ENCODE data around the gene MYO3A. TPM values are rescaled to one million over a fixed set of nuclear protein-coding genes. Genes with fewer than 3 reads are reported as not detected.

Gene MYO3A
- total RNA-seq, 1 donor from 2014 or later = not detected

- intact Hi-C loops (cut with micrococcal nuclease) = no loop called here
- H3K4me1 Mint-ChIP-seq = no peaks in the 10 kb centered on the region
- DNase-seq = no peak
- no peak overlapping the region for H3K27ac Mint-ChIP-seq
- no peaks in the 10 kb centered on the region for H3K9me3 Mint-ChIP-seq
- H3K4me3 Mint-ChIP-seq = no peak overlapping the region
- H3K27me3 Mint-ChIP-seq = peaks cover 2% of the 10 kb centered on the region
- no peaks in the 10 kb centered on the region for H3K36me3 Mint-ChIP-seq (ENCODE audit: low read depth)
These were observed 243.3 kb downstream of the MYO3A start for GRCh38 chr10:26177341-26177740.

- intact Hi-C loops (cut with micrococcal nuclease) = no loop called here
- H3K27ac Mint-ChIP-seq = no peak overlapping the region
- peaks cover 7% of the 10 kb centered on the region for H3K4me1 Mint-ChIP-seq
These were observed 260.2 kb downstream of the MYO3A start for GRCh38 chr10:26194275-26194674.

GRCh38 chr10:26197248-26197647 lies 263.2 kb downstream of the MYO3A start:
- no peak overlapping the region for H3K27ac Mint-ChIP-seq
- H3K27me3 Mint-ChIP-seq = no peaks in the 10 kb centered on the region
- no peak for DNase-seq
- intact Hi-C loops (cut with micrococcal nuclease) = no loop called here
- no peaks in the 10 kb centered on the region for H3K9me3 Mint-ChIP-seq
- peaks cover 7% of the 10 kb centered on the region for H3K4me1 Mint-ChIP-seq
- no peaks in the 10 kb centered on the region for H3K36me3 Mint-ChIP-seq (ENCODE audit: low read depth)
- no peak overlapping the region for H3K4me3 Mint-ChIP-seq

More at GRCh38 chr10:26194275-26194674, 260.2 kb downstream of the MYO3A start:
- DNase-seq = no peak
- Mint-ChIP-seq H3K27me3 (no peaks in the 10 kb centered on the region), H3K4me3 (no peak overlapping the region), H3K36me3 (ENCODE audit: low read depth) (no peaks in the 10 kb centered on the region), H3K9me3 (no peaks in the 10 kb centered on the region)

DNA sequence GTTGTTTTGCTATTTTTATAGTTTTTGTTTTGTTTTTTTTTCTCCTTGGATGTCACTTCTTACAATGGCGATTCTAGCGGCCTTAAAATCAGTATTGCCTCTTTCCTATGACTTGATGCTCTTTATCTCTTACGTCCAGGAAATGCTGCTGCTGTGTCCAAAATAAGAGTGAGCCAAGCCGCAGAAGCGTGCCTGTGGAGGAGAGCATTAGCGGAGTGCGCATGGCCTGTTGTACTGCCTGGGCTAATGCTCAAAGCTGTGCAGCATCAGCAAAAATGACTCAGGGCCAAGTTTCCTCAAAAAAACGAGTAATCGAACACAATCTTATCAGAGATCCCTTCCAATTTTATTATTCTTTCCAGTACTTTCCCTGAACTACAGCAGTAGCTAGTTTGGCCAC lies 264.1 kb downstream of the MYO3A start:
- H3K27ac Mint-ChIP-seq = no peak overlapping the region
- DNase-seq = no peak
- intact Hi-C loops (cut with micrococcal nuclease) = no loop called here
- no peak overlapping the region for H3K4me3 Mint-ChIP-seq
- H3K9me3 Mint-ChIP-seq = no peaks in the 10 kb centered on the region
- peaks cover 7% of the 10 kb centered on the region for H3K4me1 Mint-ChIP-seq
- H3K36me3 Mint-ChIP-seq (ENCODE audit: low read depth) = no peaks in the 10 kb centered on the region
- H3K27me3 Mint-ChIP-seq = no peaks in the 10 kb centered on the region

DNA sequence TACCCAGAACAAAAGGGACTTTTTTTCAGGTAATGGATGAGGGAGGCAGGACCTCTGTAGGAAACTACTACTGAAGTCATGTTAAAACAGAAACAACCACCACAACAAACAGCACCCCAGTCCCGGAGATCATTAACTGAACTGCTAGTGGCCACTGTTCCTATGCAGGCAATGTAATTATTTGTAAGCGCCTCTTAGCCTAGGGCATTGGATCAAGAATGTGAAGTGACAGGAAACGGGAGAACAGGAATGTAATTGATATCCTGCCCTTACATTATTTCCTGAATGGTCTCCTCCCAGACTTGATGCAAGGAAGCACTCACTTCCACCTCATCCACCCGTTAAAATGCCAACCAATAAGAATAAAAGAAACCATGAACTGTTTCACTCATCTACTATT lies 265.8 kb downstream of the MYO3A start:
- Mint-ChIP-seq H3K4me3 (no peak overlapping the region), H3K27me3 (peaks cover 4% of the 10 kb centered on the region), H3K9me3 (no peaks in the 10 kb centered on the region), H3K36me3 (ENCODE audit: low read depth) (no peaks in the 10 kb centered on the region), H3K4me1 (peaks cover 7% of the 10 kb centered on the region), H3K27ac (no peak overlapping the region)
- intact Hi-C loops (cut with micrococcal nuclease) = no loop called here
- no peak for DNase-seq

DNA sequence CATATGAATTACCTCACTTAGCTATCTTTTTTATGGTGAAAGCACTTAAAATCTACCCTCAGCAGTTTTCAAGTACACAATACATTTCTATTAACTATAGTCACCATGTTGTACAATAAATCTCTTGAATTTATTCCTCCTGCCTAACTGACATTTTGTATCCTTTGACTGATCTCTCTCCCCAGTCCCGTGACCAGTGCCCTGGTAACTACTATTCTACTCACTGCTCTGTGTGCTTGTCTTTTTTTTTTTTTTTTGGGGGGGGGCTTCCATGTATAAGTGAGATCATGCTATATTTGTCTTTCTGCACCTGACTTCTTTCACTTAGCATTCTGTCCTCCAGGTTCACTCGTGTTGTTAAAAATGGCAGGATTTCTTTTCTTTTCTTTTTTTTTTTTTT lies 271.2 kb downstream of the MYO3A start:
- DNase-seq = no peak
- no peaks in the 10 kb centered on the region for H3K9me3 Mint-ChIP-seq
- no peak overlapping the region for H3K4me3 Mint-ChIP-seq
- no peak overlapping the region for H3K27ac Mint-ChIP-seq
- H3K4me1 Mint-ChIP-seq = no peaks in the 10 kb centered on the region
- peaks cover 9% of the 10 kb centered on the region for H3K27me3 Mint-ChIP-seq
- intact Hi-C loops (cut with micrococcal nuclease) = no loop called here
- no peaks in the 10 kb centered on the region for H3K36me3 Mint-ChIP-seq (ENCODE audit: low read depth)

DNA sequence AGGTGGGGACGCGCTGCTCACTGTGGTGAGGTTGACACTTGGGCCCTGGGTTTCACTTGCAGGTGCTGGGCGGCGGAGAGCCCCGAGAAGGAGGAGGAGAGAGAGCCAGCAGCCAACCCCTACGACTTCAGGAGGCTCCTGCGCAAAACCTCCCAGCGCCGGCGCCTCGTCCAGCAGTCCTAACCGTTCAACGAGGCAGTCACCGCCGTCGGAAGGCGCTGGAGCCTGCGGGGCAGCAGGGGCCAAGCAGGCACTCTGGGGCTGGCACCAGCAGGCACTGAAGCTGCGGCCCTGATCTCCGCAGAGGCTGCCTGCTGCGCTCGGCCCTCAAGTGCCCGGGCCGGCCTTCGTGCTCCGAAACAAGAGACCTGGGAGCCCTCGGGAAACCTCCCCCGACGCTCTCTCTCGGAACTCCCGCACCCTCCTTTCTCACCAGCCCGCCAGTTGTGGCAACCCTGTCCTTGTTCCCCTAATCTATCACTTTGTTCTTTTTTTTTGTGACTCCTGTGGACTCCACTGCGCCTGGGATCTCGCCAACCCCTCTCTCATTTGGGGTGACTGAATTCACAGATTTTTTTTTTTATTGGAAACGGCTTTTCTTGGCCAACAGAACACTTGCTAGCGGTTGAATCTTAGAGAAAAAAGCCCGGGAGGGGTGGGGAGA lies 277.9 kb downstream of the MYO3A start:
- intact Hi-C loops (cut with micrococcal nuclease) = no loop called here
- Mint-ChIP-seq H3K27ac (no peak overlapping the region), H3K27me3 (peaks cover 56% of the 10 kb centered on the region), H3K4me1 (peaks cover 4% of the 10 kb centered on the region), H3K4me3 (no peak overlapping the region), H3K9me3 (no peaks in the 10 kb centered on the region), H3K36me3 (ENCODE audit: low read depth) (peaks cover 2% of the 10 kb centered on the region)
- no peak for DNase-seq

DNA sequence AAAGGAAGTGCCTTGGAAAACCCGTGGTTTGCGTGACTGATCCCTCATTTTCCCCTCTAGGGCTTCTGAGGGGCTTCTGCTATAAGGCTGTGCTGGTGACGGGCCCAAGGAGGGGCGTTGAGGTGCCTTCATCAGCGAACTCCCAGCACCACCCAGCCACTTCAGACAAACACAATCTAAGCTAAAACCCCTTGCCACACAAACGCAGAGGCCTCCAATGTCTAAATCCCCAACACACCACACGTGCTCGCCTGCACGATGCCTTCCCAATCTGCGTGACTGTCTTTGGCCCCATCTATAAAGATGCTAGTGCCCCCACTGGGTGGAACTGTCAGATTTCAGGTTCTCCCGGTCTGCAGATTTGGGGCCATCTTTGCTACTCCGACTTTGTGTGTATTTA lies 278.5 kb downstream of the MYO3A start:
- intact Hi-C loops (cut with micrococcal nuclease) = no loop called here
- peaks cover 59% of the 10 kb centered on the region for H3K27me3 Mint-ChIP-seq
- no peak for DNase-seq

DNA sequence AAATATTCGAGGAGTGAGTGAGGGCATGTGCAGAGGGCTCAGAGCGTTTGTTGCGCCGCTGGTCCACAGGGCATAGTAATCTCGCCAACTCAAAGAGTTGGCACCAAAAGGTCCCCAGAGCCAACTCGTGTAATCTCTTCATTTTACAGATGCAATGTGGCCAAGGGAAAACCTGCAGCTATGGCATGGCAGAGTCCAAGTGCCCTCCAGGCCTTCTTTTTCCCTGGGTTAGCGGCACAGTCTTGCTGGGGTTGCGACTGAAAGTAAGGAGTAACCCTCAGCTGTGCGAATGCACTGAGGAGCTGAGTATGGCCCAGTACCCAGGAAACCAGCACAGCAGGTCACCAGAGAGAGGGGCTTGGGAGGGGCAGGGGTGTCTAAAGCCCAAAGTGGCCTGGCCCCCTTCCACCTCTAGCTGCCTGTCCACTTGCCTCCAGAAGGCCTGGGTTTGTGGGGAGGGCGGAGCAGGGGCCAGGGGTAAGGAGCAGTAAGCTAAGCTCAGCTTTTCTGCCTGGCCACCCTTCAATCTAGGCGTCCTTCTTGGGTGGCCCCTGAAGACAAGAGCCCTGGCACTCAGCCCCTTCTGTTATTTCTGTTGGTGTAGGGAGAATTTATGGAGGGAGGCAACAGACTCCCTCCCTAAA lies 279.2 kb downstream of the MYO3A start:
- DNase-seq = no peak
- H3K27me3 Mint-ChIP-seq = peaks cover 60% of the 10 kb centered on the region
- peaks cover 5% of the 10 kb centered on the region for H3K36me3 Mint-ChIP-seq (ENCODE audit: low read depth)
- no peak overlapping the region for H3K27ac Mint-ChIP-seq
- no peak overlapping the region for H3K4me3 Mint-ChIP-seq
- peaks cover 1% of the 10 kb centered on the region for H3K9me3 Mint-ChIP-seq
- H3K4me1 Mint-ChIP-seq = peaks cover 7% of the 10 kb centered on the region
- intact Hi-C loops (cut with micrococcal nuclease) = no loop called here

More for the DNA sequence above, 278.5 kb downstream of the MYO3A start:
- no peak overlapping the region for H3K27ac Mint-ChIP-seq
- no peak overlapping the region for H3K4me3 Mint-ChIP-seq
- H3K4me1 Mint-ChIP-seq = peaks cover 7% of the 10 kb centered on the region
- no peaks in the 10 kb centered on the region for H3K9me3 Mint-ChIP-seq
- H3K36me3 Mint-ChIP-seq (ENCODE audit: low read depth) = peaks cover 4% of the 10 kb centered on the region

DNA sequence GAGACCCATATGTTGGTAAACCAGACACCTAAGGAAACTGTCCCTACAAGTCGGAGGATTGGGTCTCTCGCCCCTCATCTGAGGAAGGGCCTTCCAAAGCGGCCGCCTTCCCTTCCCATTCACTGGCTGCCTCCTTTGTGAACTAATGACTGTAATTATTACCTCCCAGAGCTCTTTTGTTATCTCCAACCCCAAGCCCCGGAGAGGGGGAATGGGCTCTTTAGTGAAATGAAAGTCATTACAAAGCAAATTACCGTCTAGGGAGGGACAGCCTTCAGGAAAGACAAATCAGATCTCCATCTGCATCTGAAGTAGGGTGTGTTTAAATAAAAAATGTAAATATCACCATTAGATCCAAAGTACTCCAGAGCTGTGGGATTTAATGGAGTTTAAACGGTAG lies 280.0 kb downstream of the MYO3A start:
- H3K27me3 Mint-ChIP-seq = peaks cover 68% of the 10 kb centered on the region
- H3K9me3 Mint-ChIP-seq = peaks cover 8% of the 10 kb centered on the region
- peaks cover 13% of the 10 kb centered on the region for H3K4me1 Mint-ChIP-seq
- peaks cover 7% of the 10 kb centered on the region for H3K36me3 Mint-ChIP-seq (ENCODE audit: low read depth)
- DNase-seq = no peak
- intact Hi-C loops (cut with micrococcal nuclease) = no loop called here
- H3K4me3 Mint-ChIP-seq = no peak overlapping the region
- no peak overlapping the region for H3K27ac Mint-ChIP-seq

DNA sequence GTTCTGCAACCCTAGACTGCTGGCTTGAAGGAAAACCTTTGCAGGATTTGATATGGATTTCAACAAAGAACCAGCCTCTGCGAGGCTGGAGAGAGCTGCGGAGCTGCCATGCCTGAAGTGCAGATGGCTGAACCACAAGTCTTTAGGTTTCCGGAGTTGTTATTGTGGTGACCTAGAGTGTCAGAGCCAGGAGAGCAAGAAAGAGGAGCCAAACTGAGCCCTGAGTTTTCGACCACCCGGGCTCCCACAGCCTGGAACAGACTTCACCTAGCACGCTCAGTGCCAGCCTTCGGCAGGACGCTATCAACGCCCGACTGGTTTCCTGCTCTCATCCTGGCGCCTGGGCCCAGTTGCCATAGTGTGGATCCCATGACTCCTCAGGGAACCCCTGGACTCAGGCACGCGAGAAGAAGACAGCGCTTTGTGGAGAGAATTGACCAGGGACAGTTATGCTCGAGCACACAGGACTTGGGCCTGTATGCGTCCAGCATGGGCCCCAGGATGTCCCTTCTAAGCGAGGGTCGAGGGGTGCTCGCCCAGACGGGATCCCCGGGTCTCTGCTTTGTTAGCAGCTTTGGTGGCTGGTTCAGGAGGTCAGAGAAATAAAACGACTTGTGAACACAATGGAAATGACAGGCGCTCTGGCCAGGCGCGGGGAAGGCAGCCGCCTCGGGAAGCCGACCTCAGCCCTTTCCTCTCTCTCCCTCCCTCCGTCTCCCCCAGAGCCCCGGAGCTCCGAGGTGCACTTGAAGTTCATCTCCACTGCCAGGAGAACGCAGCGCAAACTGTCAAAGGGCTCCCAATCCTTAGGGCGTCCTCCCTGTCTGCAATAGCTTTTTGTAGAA lies 280.7 kb downstream of the MYO3A start:
- Mint-ChIP-seq H3K4me1 (peaks cover 13% of the 10 kb centered on the region), H3K27ac (no peak overlapping the region), H3K27me3 (peaks cover 74% of the 10 kb centered on the region), H3K36me3 (ENCODE audit: low read depth) (peaks cover 7% of the 10 kb centered on the region), H3K4me3 (no peak overlapping the region), H3K9me3 (peaks cover 13% of the 10 kb centered on the region)
- DNase-seq = no peak
- intact Hi-C loops (cut with micrococcal nuclease) = loop anchor here (5.0 kb wide), 1 partner anchor 1533 kb away; the partner anchor contains the start of gene MKX

GRCh38 chr10:26215396-26215934 lies 281.4 kb downstream of the MYO3A start:
- H3K27me3 Mint-ChIP-seq = peaks cover 81% of the 10 kb centered on the region
- intact Hi-C loops (cut with micrococcal nuclease) = loop anchor here (5.0 kb wide), 1 partner anchor 1532 kb away; the partner anchor contains the start of gene MKX

DNA sequence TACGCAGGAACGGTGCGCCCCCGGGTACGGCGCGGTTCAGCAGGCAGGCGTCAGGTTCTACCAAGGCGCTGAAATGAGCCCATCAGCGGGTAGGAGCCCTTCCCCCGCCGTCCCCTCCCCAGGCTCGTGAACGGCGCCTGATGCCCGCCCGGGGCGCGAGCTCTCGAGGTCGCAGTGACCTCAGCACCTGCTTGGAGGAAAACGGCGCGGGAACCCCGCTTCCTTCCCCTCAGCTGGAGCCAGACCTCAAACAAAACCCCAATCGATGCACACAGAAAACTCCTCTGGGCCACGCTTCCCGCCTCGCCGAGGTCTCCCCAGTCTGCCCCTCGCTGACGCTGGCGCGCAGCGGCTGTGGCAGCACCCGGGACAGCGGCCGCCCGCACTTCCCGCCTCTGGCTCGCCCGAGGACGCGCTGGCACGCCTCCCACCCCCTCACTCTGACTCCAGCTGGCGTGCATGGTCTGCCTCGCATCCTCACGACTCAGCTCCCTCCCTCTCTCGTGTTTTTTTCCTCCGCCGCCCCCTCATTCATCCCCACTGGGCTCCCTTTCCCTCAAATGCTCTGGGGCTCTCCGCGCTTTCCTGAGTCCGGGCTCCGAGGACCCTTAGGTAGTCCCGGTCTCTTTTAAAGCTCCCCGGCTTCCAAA lies 282.0 kb downstream of the MYO3A start:
- peaks cover 7% of the 10 kb centered on the region for H3K36me3 Mint-ChIP-seq (ENCODE audit: low read depth)
- peak; percentile 66 for DNase-seq
- intact Hi-C loops (cut with micrococcal nuclease) = loop anchor here (5.0 kb wide), 1 partner anchor 1531 kb away; the partner anchor contains the start of gene MKX

More at GRCh38 chr10:26215396-26215934, 281.4 kb downstream of the MYO3A start:
- H3K4me1 Mint-ChIP-seq = peaks cover 13% of the 10 kb centered on the region
- DNase-seq = no peak
- no peak overlapping the region for H3K27ac Mint-ChIP-seq
- H3K9me3 Mint-ChIP-seq = peaks cover 13% of the 10 kb centered on the region
- H3K36me3 Mint-ChIP-seq (ENCODE audit: low read depth) = peaks cover 7% of the 10 kb centered on the region
- peak overlapping the region; percentile 41 for H3K4me3 Mint-ChIP-seq

More for the DNA sequence above, 282.0 kb downstream of the MYO3A start:
- Mint-ChIP-seq H3K4me3 (peak overlapping the region; percentile 58), H3K4me1 (peaks cover 13% of the 10 kb centered on the region), H3K27me3 (peaks cover 87% of the 10 kb centered on the region), H3K27ac (peak overlapping the region; percentile 16), H3K9me3 (peaks cover 13% of the 10 kb centered on the region)
